GM18517 (cell line): ENCODE results near the gene DYNLRB1.
"Not testable (repeated sequence)": the region's sequence is repeated elsewhere in the genome, so short reads cannot be mapped to it uniquely, and the experiment has no call there.

Source experiments
- ATAC-seq: cut with Tn5 transposase; IDR thresholded peaks from one replicate; pipeline ENCODE4 v1.9.1; 2021; ENCODE audit warnings: mild to moderate bottlenecking, moderate library complexity; ENCODE audit not compliant: unreplicated experiment

Gene DYNLRB1

DNA sequence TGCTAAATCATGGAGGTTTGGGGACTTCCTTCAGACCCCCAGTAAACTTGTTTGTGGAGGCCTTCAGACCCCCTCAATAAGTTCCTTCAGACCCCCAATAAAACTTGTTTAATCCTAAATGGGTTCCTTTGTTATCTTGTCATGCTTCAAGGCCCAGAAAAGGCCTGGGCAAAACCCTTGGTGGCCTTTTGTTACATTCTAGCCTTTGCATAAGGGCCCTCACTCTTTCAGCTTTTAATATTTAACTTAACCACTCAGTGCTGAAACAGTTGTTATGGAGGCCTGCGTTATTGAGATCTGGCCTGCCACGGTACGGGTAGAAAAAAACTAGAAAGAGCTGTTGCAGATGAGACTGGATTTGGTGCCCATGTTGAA is 4.3 kb upstream of the DYNLRB1 start:
- no peak for ATAC-seq

DNA sequence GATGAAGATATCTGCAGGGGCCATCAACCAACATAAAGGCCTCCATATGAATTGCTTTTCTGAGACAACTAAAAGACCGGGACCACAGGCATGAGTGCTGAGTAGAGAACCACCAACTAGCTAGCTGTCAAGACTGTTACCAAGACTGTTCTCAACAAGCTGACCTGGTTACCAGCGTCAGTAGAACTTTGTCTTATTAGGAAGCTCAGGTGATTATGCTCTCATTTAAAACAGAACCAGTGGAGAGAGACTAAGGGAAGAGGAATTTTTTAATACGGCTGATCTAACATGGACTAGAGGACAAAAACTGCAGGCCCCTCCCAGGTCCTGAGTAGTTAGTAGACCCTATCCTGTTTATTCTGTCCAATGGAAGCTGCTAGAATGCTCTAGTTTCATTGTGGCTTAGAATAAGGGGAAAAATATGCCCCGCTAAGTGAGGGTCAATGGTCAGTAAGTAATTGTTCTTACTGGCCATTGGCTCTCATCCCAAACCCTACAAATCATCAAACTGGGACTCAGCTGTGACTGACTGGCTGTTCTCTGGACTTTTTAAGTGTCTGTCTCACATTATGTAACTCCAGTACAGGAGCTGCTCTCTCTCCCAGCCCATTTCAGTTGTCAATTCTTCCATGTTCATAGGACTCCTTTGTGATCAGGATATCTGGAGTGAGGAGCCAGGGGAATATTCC is 3.8 kb upstream of the DYNLRB1 start:
- ATAC-seq, result no peak

DNA sequence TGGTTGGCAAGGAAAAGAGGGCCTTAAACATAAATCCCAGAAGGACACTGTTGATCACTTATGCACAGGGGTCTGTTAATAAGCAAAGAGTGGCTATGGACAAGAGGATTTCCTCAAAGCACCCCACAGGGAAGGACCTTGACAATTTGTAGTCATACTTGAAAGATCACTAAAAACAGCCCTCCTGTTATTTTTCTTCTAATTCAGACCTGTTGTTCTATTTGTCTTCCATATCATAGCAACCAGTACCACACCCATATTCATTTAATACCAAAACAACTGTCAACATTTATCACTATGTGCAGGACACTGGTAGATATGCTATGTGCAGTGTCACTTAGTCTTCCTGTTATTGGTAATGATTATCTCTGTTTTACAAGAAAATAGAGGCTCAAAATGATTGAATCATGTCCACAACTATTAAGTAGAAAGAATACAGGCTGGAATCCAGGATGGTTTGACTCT is 3.2 kb upstream of the DYNLRB1 start:
- no peak for ATAC-seq

DNA sequence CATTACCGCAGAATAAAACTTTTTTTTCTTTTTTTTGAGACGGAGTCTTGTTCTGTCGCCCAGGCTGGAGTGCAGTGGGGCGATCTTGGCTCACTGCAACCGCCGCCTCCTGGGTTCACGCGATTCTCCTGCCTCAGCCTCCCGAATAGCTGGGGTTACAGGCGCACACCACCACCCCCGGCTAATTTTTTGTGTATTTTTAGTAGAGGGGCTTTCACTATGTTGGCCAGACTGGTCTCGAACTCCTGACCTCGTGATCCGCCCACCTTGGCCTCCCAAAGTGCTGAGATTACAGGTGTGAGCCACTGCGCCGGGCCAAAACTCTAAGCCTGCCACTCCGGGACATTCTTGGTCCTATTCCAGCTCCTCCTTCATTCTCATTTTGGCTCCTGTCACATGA is 2.2 kb upstream of the DYNLRB1 start:
- ATAC-seq, result not testable (repeated sequence)

DNA sequence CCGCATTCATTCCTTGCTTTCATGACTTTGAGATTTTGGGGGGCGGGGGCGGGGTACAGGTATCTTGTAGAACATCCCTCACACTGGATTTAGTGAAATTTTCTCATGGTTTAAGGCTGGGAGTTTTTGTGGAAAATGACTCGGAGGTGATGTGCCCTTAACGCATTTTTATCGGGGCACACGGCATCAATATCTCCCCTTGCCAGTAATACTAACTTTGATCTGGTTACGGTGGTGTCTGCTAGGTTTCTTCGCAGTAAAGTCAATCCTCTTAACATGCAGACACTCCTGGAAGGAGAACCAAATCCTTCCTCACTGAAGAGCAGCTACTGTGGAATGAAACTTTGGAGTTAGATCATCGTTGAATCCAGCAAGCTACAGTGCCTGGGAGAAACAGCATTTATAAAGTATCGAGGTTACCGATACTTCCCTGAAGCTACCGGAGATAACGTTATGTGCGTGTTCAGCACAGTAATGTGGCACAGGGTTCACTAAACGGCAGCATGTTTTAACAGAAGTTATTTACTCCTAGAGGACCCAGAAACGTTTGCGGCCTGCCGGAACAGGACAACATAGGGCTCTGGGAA is 1.2 kb upstream of the DYNLRB1 start:
- no peak for ATAC-seq

- ATAC-seq, result peak; percentile 53
Observed at GRCh38 chr20:34515484-34516246, 557 bp upstream of the DYNLRB1 start.

GRCh38 chr20:34517114-34517505 is 888 bp downstream of the DYNLRB1 start:
- ATAC-seq, result no peak

DNA sequence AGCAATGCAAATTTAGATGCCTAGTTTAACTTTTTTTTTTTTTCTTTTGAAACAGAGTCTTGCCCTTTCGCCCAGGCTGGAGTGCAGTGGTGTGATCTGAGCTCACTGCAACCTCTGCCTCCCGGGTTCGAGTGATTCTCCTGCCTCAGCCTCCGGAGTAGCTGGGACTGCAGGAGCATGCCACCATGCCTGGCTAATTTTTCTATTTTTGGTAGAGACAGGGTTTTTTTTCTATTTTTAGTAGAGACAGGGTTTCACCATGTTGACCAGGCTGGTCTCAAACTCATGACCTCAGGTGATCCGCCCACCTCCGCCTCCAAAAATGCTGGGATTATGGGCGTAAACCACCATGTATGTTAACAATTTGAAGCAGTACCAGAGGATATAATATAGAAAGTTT is 2.6 kb downstream of the DYNLRB1 start:
- ATAC-seq, result not testable (repeated sequence)

GRCh38 chr20:34519841-34520240 is 3.6 kb downstream of the DYNLRB1 start:
- not testable (repeated sequence) for ATAC-seq

GRCh38 chr20:34522969-34523871 is 7.0 kb downstream of the DYNLRB1 start:
- ATAC-seq, result no peak

- ATAC-seq, result no peak
Observed at GRCh38 chr20:34524426-34524825, 8.2 kb downstream of the DYNLRB1 start.

- no peak for ATAC-seq
Observed at GRCh38 chr20:34525342-34525708, 9.1 kb downstream of the DYNLRB1 start.

- ATAC-seq, result no peak
Observed at GRCh38 chr20:34525709-34526416, 9.6 kb downstream of the DYNLRB1 start.

DNA sequence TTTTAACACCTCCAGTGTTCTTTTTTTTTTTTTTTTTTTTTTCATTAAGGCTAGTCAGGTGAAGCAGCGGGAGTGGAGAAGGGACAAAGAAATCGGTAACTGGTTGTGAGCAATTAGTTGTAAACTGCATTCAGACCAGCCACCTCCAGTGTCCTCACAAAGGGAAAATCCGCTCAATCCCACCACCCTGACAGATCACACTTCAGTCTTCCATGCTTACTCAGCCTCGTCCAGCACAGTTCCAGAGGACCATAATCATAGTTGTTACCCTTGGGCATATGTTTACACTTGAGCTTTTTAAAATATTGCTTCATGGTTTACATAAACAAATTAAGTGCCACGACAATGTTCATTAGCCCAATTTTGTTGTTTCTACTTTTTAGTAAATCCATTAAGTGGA is 10.2 kb downstream of the DYNLRB1 start:
- ATAC-seq, result no peak

DNA sequence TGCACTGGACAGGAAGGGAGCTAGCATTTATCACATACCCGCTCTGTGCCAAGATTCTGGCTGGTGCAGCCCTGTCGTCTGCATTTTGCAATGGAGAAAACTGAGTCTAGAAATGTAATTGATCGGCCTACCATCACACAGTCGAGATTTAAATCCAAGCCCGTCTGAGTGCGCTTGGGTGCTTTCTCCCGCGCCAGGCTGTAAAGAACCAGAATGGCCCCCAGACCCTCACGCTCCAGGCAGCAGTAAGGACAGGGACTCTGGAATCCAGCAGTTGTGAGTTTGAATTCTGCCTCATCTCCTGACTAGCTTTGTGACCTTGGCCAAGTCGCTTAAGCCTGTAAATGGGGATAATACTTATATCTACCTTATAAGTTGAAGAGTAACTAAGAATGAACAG is 10.8 kb downstream of the DYNLRB1 start:
- ATAC-seq, result no peak

DNA sequence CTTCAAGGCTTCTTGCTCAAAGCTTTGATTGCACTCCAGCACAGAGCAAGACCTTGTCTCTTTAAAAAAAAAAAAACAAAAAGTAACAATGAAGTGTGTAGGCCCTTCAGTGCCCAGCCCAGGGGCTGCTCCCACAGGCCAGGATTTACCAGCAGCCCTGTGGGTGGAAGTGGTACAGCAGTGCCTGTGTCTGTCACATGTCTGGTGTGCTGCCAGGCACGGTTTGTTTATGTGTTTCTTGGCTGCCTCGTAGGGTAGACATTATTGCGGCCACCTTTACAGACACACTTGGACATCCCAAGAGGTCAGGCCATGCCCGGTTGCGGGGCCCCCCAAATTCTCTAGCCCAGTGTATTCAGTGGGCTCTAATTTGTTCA is 12.7 kb downstream of the DYNLRB1 start:
- ATAC-seq, result no peak

- ATAC-seq, result no peak
Observed at GRCh38 chr20:34529742-34530141, 13.5 kb downstream of the DYNLRB1 start.

- no peak for ATAC-seq
Observed at GRCh38 chr20:34530342-34530741, 14.1 kb downstream of the DYNLRB1 start.

DNA sequence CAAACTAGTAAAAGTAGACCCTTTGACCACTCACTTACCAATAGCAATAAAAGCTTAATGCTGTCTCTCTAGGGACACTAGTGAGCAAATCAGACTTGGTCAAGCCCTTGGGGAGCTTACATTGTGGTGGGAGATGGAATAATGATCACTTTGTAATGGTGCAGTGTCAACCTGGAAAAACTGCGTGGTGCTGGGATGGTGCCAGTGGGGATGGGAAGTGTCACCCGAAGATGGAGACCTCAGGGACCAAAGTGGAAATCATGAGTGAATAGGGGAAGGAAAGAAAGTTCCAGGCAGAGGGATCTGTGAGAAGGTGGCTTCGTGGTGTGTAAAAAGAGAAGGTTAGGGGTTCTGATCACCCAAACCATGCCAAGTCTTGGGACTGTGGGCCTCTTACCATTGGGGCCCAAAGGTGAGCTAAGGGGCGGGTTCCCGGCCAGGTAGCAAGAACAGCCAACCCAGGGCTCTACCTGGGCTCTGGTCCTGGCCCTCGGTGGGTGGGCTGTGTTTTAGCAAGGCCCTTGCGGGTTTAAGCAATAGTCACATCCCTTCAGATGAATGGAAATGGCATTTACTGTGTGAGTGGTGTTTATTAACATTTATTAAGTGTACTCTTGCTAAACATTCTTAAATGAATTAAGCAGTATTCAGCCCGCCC is 15.5 kb downstream of the DYNLRB1 start:
- no peak for ATAC-seq

DNA sequence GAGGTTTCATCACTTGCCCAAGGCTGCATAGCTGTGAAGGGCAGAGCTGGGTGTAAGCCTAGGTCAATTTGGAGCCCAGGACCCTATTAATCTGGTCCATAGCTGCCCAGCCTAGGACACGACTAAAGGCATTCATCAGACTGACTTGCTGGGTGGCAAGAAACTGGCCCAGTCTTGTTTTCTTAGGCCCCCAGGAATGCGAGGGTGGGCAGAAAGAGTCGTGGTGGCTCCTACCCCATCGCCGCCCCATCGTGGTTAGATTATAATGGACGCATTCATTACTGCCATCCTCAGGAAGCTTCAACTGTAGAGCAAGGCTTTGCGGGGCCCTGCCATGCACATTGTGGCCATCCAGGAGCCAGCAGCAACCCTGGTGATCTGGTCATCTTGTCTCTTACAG is 16.1 kb downstream of the DYNLRB1 start:
- ATAC-seq, result no peak
